ENCODE results near the gene PITPNC1.

The PITPNC1 gene

DNA sequence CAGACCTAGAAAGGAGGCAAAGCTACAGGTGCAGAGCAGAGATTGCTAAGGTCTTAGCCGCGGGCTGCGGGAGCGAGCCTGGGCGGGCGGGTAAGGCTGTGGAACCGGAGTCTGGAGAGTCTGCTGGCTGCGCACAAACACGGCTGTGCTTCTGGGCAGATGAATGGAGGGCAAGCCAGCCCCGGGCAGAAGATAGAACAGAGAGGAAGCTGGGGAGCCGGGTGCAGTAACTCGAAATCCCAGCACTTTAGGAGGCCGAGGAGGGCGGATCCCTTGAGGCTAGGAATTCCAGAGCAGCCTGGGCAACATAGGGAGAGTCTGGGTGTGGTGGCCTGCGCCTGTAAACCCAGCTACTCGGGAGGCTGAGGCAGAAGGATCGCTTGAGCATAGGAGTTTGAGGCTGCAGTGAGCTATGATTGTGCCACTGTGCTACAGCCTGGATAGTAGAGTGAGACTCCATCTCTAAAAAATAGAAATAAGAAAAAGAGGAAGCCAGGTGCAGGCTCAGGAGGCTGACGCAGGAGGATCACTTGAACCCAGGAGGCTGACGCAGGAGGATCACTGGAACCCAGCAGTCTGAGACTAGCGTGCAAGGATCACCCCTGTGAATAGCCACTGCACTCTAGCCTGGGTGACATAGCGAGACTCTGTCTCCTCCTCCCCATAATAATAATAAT is 56.3 kb downstream of the PITPNC1 start:
- CTCF ChIA-PET = interaction anchor here (1.6 to 4.9 kb wide), 2 partner anchors 8 to 42 kb away, joined by 3 to 18 read pairs; no protein-coding TSS in a partner anchor
- DNase-seq (ENCODE audit: low read depth, low spot score) = no peak
- no peak overlapping the region for H3K4me3 ChIP-seq (ENCODE audit: low read depth, low read length)
- POLR2A ChIA-PET = no interaction called here
- TF ChIP-seq, protein P1, sequence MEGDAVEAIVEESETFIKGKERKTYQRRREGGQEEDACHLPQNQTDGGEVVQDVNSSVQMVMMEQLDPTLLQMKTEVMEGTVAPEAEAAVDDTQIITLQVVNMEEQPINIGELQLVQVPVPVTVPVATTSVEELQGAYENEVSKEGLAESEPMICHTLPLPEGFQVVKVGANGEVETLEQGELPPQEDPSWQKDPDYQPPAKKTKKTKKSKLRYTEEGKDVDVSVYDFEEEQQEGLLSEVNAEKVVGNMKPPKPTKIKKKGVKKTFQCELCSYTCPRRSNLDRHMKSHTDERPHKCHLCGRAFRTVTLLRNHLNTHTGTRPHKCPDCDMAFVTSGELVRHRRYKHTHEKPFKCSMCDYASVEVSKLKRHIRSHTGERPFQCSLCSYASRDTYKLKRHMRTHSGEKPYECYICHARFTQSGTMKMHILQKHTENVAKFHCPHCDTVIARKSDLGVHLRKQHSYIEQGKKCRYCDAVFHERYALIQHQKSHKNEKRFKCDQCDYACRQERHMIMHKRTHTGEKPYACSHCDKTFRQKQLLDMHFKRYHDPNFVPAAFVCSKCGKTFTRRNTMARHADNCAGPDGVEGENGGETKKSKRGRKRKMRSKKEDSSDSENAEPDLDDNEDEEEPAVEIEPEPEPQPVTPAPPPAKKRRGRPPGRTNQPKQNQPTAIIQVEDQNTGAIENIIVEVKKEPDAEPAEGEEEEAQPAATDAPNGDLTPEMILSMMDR (IDR thresholded peaks at IDR 0.05; ENCODE audit: insufficient read depth, low read length, missing control alignments) = no peak

DNA sequence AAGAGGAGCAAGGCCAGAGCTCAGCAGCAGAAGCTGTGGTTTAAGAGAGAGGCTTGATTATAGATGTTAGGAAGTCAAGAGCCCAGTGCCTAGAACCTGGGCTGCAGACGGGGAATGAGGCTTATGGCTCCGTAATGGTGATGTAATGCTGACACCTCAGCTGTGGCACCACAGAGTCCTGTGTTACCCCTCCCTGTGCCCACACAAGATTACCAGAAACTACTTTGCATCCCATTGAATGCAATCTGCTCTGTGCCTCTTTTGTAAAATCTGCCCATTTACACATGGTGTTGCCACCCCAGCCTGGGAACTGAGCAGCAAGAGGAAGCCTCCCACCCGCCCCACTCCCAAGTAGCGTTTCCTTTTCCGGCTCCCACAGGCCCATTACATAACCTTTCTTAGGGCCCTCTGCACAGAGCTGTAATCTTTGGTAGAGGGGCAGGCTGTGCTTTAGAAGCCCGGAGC is 57.0 kb downstream of the PITPNC1 start:
- TF ChIP-seq, protein P1 (IDR thresholded peaks at IDR 0.05; ENCODE audit: insufficient read depth, low read length, missing control alignments) = no peak
- POLR2A ChIA-PET = interaction anchor here (0.6 to 0.7 kb wide), 2 partner anchors 13 to 30 kb away, joined by 3 read pairs; no protein-coding TSS in a partner anchor
- H3K4me3 ChIP-seq (ENCODE audit: low read depth, low read length) = no peak overlapping the region
- CTCF ChIA-PET = interaction anchor here (4.9 kb wide), 1 partner anchor 41 kb away, joined by 18 read pairs; no protein-coding TSS in a partner anchor
- DNase-seq (ENCODE audit: low read depth, low spot score) = no peak

DNA sequence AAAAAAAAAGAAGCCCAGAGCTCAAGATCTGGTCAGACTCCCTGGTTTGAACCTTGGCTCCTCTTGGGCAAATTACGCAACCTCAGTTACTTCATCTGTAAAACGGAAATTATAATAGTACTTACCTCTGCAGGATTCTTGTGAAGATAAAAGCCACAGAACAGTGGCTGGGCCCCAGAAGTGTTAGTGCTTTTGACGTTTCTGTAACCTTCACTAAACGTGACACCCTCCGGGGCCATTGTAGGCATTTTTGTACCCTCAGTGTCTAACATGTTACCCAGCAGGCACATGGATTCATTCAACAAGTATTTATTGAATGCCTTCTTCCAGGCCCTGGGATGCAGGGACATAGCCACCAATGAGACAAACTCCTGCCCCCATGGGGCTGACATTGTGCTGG is 58.0 kb downstream of the PITPNC1 start:
- TF ChIP-seq, protein P1 (IDR thresholded peaks at IDR 0.05; ENCODE audit: insufficient read depth, low read length, missing control alignments) = no peak
- POLR2A ChIA-PET = no interaction called here
- H3K4me3 ChIP-seq (ENCODE audit: low read depth, low read length) = no peak overlapping the region
- CTCF ChIA-PET = interaction anchor here (1.3 to 4.9 kb wide), 2 partner anchors 40 to 56 kb away, joined by 4 to 18 read pairs; no protein-coding TSS in a partner anchor
- DNase-seq (ENCODE audit: low read depth, low spot score) = no peak

DNA sequence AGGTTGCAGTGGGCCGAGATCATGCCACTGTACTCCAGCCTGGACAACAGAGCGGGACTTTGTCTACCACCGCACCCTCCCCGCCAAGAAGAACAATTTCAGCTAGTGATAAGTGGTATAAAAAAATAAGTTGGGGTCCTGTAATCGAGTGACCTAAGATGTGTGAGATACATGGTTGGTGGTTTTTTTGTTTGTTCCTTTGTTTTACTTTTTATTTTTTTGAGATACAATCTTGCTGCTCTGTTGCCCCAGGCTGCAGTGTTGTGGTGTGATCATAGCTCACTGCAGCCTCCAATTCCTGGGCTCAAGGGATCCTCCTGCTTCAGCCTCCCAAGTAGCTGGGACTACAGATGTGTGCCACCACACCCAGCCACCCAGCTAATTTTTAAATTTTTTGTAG is 58.7 kb downstream of the PITPNC1 start:
- ChIA-PET CTCF (interaction anchor here (1.0 to 4.9 kb wide), 3 partner anchors 40 to 61 kb away, joined by 3 to 18 read pairs (median 4); no protein-coding TSS in a partner anchor), POLR2A (no interaction called here)
- H3K4me3 ChIP-seq (ENCODE audit: low read depth, low read length) = no peak overlapping the region
- DNase-seq (ENCODE audit: low read depth, low spot score) = no peak
- TF ChIP-seq, protein P1 (IDR thresholded peaks at IDR 0.05; ENCODE audit: insufficient read depth, low read length, missing control alignments) = no peak

DNA sequence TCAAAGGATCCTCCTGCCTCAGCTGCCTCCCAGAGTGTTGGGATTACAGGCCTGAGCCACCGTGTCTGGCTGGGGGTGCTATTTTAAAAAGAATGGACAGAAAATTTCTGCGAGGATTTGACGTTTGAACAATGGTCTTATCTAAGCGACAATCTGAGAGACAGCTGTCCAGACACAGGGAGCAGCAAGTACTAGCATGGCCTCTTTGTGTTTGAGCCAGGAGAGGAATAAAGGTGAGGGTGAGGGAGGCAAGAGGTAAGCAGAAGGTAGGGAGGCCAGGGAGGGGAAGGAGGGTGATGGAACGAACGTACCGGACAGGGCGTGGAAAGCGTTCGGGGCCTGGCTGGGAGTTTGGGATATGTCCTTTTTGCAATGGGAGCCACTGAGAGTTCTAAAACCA is 59.2 kb downstream of the PITPNC1 start:
- CTCF ChIA-PET = interaction anchor here (1.0 to 4.9 kb wide), 3 partner anchors 39 to 62 kb away, joined by 3 to 18 read pairs (median 4); no protein-coding TSS in a partner anchor
- no peak overlapping the region for H3K4me3 ChIP-seq (ENCODE audit: low read depth, low read length)
- POLR2A ChIA-PET = no interaction called here
- TF ChIP-seq, protein P1 (IDR thresholded peaks at IDR 0.05; ENCODE audit: insufficient read depth, low read length, missing control alignments) = no peak
- DNase-seq (ENCODE audit: low read depth, low spot score) = no peak

DNA sequence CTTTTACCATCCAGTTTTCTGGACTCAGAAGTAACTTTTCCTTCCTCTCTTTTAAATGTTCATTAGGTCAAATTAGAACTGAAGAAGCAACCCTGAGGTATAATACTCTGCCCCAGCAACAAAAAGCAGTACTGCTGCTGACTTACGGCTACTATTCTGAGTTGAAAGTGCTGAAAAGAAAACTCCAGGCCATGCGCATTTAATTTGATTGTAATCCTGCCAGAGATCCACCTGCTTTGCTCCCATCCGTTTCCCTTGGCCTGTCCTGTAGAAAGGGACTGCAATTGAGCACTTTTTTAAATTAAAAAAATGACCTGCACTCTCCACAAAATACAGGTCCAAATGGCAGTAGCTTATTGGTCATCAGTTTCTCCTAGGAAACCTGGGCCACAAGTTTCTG is 61.6 kb downstream of the PITPNC1 start:
- no peak overlapping the region for H3K4me3 ChIP-seq (ENCODE audit: low read depth, low read length)
- DNase-seq (ENCODE audit: low read depth, low spot score) = no peak
- POLR2A ChIA-PET = no interaction called here
- TF ChIP-seq, protein P1 (IDR thresholded peaks at IDR 0.05; ENCODE audit: insufficient read depth, low read length, missing control alignments) = no peak
- CTCF ChIA-PET = interaction anchor here (1.0 to 3.3 kb wide), 2 partner anchors 37 to 52 kb away, joined by 3 to 13 read pairs; no protein-coding TSS in a partner anchor
